HEK293 (cell line): ENCODE data around the gene ERCC5.

ENCODE experiments used
- CTCF ChIA-PET: fragments of 350-600 bp; formaldehyde crosslinking; extraction: SDS; loops from one replicate; lab custom pipeline; 2021; ENCODE audit warnings: antibody characterized with exemption; lab: Yijun Ruan, JAX
- POLR2A ChIA-PET: fragments of 300-600 bp; formaldehyde crosslinking; extraction: SDS; loops from one replicate; lab custom pipeline; 2020; ENCODE audit warnings: antibody characterized with exemption, inconsistent platforms; lab: Yijun Ruan, JAX
- H3K27ac ChIP-seq: fragments of 200-500 bp; sonication (Bioruptor generic); 2 replicates; pipeline ENCODE4 v1.5.1; 2014; ENCODE audit warnings: low read depth, low read length, control low read depth, inconsistent platforms; ENCODE audit errors: extremely low read depth
- H3K36me3 ChIP-seq, 2 experiments: fragments of 200-500 bp in 1 of 2; sonication (Bioruptor generic) in 1 of 2; 1 replicate in 1 of 2; 2 replicates in 1 of 2; pipeline ENCODE4 v1.5.1; 2014 to 2017; ENCODE audit warnings: inconsistent platforms in 2 of 2, low read length in 2 of 2; ENCODE audit not compliant: control insufficient read depth in 2 of 2, insufficient read depth in 1 of 2
- H3K4me1 ChIP-seq: fragments of 200-500 bp; sonication (Bioruptor generic); 2 replicates; pipeline ENCODE4 v1.5.1; 2014; ENCODE audit warnings: mild to moderate bottlenecking, low read length, inconsistent platforms; ENCODE audit not compliant: control insufficient read depth, insufficient read depth
- H3K4me3 ChIP-seq: 2 replicates; pipeline ENCODE4 v1.5.1; 2011; ENCODE audit warnings: low read depth, mild to moderate bottlenecking, control low read depth, low read length, moderate library complexity
- H3K9me3 ChIP-seq: fragments of 200-500 bp; sonication (Bioruptor generic); 2 replicates; pipeline ENCODE4 v1.5.1; 2014; ENCODE audit warnings: low read depth, low read length, inconsistent platforms; ENCODE audit not compliant: control insufficient read depth, insufficient read depth
- FEZF1 ChIP-seq: fragments of 450-650 bp; formaldehyde crosslinking; IDR thresholded peaks from 2 replicates; pipeline ENCODE4 v1.5.1; 2016; ENCODE audit warnings: missing biosample characterization, missing genetic modification characterization
- MYNN ChIP-seq: fragments of 450-650 bp; formaldehyde crosslinking; IDR thresholded peaks from 2 replicates; pipeline ENCODE4 v1.5.1; 2016; ENCODE audit warnings: missing biosample characterization, missing genetic modification characterization, borderline replicate concordance
- SP7 ChIP-seq: fragments of 450-650 bp; formaldehyde crosslinking; IDR thresholded peaks from 2 replicates; pipeline ENCODE4 v1.5.1; 2016; ENCODE audit warnings: missing biosample characterization, missing genetic modification characterization
- YY2 ChIP-seq: fragments of 450-650 bp; formaldehyde crosslinking; IDR thresholded peaks from 2 replicates; pipeline ENCODE4 v1.5.1; 2016; ENCODE audit warnings: missing biosample characterization, missing genetic modification characterization
- ZBTB10 ChIP-seq: fragments of 450-650 bp; formaldehyde crosslinking; IDR thresholded peaks from 2 replicates; pipeline ENCODE4 v1.5.1; 2016; ENCODE audit warnings: missing biosample characterization, missing genetic modification characterization
- ZBTB44 ChIP-seq: fragments of 450-650 bp; IDR thresholded peaks from 2 replicates; pipeline ENCODE4 v1.5.1; 2018; ENCODE audit warnings: missing biosample characterization, mild to moderate bottlenecking, missing genetic modification characterization
- ZBTB48 ChIP-seq: fragments of 450-650 bp; formaldehyde crosslinking; IDR thresholded peaks from 2 replicates; pipeline ENCODE4 v1.5.1; 2016; ENCODE audit warnings: missing biosample characterization, missing genetic modification characterization
- ZBTB49 ChIP-seq: fragments of 450-650 bp; formaldehyde crosslinking; IDR thresholded peaks from 2 replicates; pipeline ENCODE4 v1.5.1; 2016; ENCODE audit warnings: missing biosample characterization, missing genetic modification characterization, low read depth
- ZFP69B ChIP-seq: fragments of 450-650 bp; formaldehyde crosslinking; IDR thresholded peaks from 2 replicates; pipeline ENCODE4 v1.5.1; 2016; ENCODE audit warnings: missing biosample characterization, missing genetic modification characterization
- ZNF138 ChIP-seq: fragments of 450-650 bp; formaldehyde crosslinking; IDR thresholded peaks from 2 replicates; pipeline ENCODE4 v1.5.1; 2016; ENCODE audit warnings: missing biosample characterization, missing genetic modification characterization, borderline replicate concordance
- ZNF214 ChIP-seq: fragments of 450-650 bp; formaldehyde crosslinking; IDR thresholded peaks from 2 replicates; pipeline ENCODE4 v1.5.1; 2017; ENCODE audit warnings: missing biosample characterization, mild to moderate bottlenecking, missing genetic modification characterization, borderline replicate concordance
- ZNF221 ChIP-seq: fragments of 450-650 bp; formaldehyde crosslinking; IDR thresholded peaks from 2 replicates; pipeline ENCODE4 v1.5.1; 2017; ENCODE audit warnings: missing biosample characterization, missing genetic modification characterization, borderline replicate concordance
- ZNF239 ChIP-seq: fragments of 450-650 bp; formaldehyde crosslinking; IDR thresholded peaks from 2 replicates; pipeline ENCODE4 v1.5.1; 2016; ENCODE audit warnings: missing biosample characterization, missing genetic modification characterization
- ZNF248 ChIP-seq: fragments of 450-650 bp; formaldehyde crosslinking; IDR thresholded peaks from 2 replicates; pipeline ENCODE4 v1.5.1; 2017; ENCODE audit warnings: missing biosample characterization, missing genetic modification characterization
- ZNF311 ChIP-seq: fragments of 450-650 bp; formaldehyde crosslinking; IDR thresholded peaks from 2 replicates; pipeline ENCODE4 v1.5.1; 2017; ENCODE audit warnings: missing biosample characterization, missing genetic modification characterization, borderline replicate concordance
- ZNF341 ChIP-seq: fragments of 450-650 bp; formaldehyde crosslinking; IDR thresholded peaks from 2 replicates; pipeline ENCODE4; 2016; ENCODE audit warnings: low read depth, missing biosample characterization, missing genetic modification characterization
- ZNF530 ChIP-seq: fragments of 450-650 bp; formaldehyde crosslinking; IDR thresholded peaks from 2 replicates; pipeline ENCODE4 v1.5.1; 2016; ENCODE audit warnings: low read depth, missing biosample characterization, missing genetic modification characterization
- ZNF626 ChIP-seq: fragments of 450-650 bp; sonication (Bioruptor Pico); formaldehyde crosslinking; IDR thresholded peaks from 2 replicates; pipeline ENCODE4 v1.5.1; 2018; ENCODE audit warnings: missing biosample characterization, missing genetic modification characterization, inconsistent platforms
- ZNF658 ChIP-seq: fragments of 450-650 bp; formaldehyde crosslinking; IDR thresholded peaks from 2 replicates; pipeline ENCODE4; 2016; ENCODE audit warnings: missing biosample characterization, missing genetic modification characterization
- ZNF701 ChIP-seq: fragments of 450-650 bp; formaldehyde crosslinking; IDR thresholded peaks from 2 replicates; pipeline ENCODE4 v1.5.1; 2016; ENCODE audit warnings: missing biosample characterization, missing genetic modification characterization
- ZNF707 ChIP-seq: fragments of 450-650 bp; formaldehyde crosslinking; IDR thresholded peaks from 2 replicates; pipeline ENCODE4 v1.5.1; 2016; ENCODE audit warnings: missing biosample characterization, missing genetic modification characterization
- ZNF792 ChIP-seq: fragments of 450-650 bp; formaldehyde crosslinking; IDR thresholded peaks from 2 replicates; pipeline ENCODE4 v1.5.1; 2016; ENCODE audit warnings: missing biosample characterization, missing genetic modification characterization

Gene ERCC5

GRCh38 chr13:102872531-102872930 is 26.7 kb downstream of the ERCC5 start (continued):
- TF ChIP-seq ZNF138 (tag by site-specific recombination) (no peak), ZBTB49 (tag by site-specific recombination) (no peak)

GRCh38 chr13:102873653-102874052 is 27.8 kb downstream of the ERCC5 start:
- ChIA-PET CTCF (interaction anchor here (0.6 to 1.1 kb wide), 3 partner anchors 9 to 47 kb away, joined by 3 read pairs; no protein-coding TSS in a partner anchor), POLR2A (no interaction called here)
- no peaks in the 10 kb centered on the region for H3K9me3 ChIP-seq
- peaks cover 13 to 46% of the 10 kb centered on the region in 2 experiments for H3K36me3 ChIP-seq
- H3K4me1 ChIP-seq = no peaks in the 10 kb centered on the region
- TF ChIP-seq ZBTB44 (tag by site-specific recombination) = no peak
- TF ChIP-seq ZNF530 = no peak
- TF ChIP-seq ZNF221 (tag by site-specific recombination) = no peak
- no peak for TF ChIP-seq ZNF701
- no peak for TF ChIP-seq ZBTB10 (tag by site-specific recombination)
- no peak for TF ChIP-seq YY2 (tag by site-specific recombination)
- TF ChIP-seq ZNF214 (tag by site-specific recombination) = no peak
- TF ChIP-seq ZNF626 (tag by site-specific recombination) = no peak
- TF ChIP-seq ZNF239 (tag by site-specific recombination) = no peak
- no peak for TF ChIP-seq ZNF248 (tag by site-specific recombination)
- TF ChIP-seq ZNF341 (tag by site-specific recombination) = no peak
- no peak for TF ChIP-seq MYNN (tag by site-specific recombination)
- TF ChIP-seq SP7 (tag by site-specific recombination) = no peak
- no peak for TF ChIP-seq ZNF707 (tag by site-specific recombination)
- TF ChIP-seq ZBTB48 (tag by site-specific recombination) = no peak
- no peak for TF ChIP-seq ZFP69B (tag by site-specific recombination)
- TF ChIP-seq ZNF311 (tag by site-specific recombination) = no peak
- TF ChIP-seq ZNF658 = no peak
- no peak for TF ChIP-seq ZNF792 (tag by site-specific recombination)
- TF ChIP-seq FEZF1 (tag by site-specific recombination) = no peak
- no peak overlapping the region for H3K27ac ChIP-seq
- no peak overlapping the region for H3K4me3 ChIP-seq
